ENCODE data around the gene LY6G6C. TPM values are rescaled to one million over a fixed set of nuclear protein-coding genes. Genes with fewer than 3 reads are reported as not detected.

The LY6G6C gene, protein sequence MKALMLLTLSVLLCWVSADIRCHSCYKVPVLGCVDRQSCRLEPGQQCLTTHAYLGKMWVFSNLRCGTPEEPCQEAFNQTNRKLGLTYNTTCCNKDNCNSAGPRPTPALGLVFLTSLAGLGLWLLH
- 1 to 10 TPM in 1 of 10 donors, under 1 TPM in 8, not detected in 1; 0.19 to 1.0 (median 0.38) TPM for polyA plus RNA-seq (ENCODE audit: insufficient read length in 10 of 10)
- long read RNA-seq, donor 1: 0 reads
- long read RNA-seq, donor 2: 0 reads
- long read RNA-seq, donor 3: 0 reads
- long read RNA-seq, donor 4: 0 reads
- long read RNA-seq, donor 5: 0 reads
- long read RNA-seq, donor 6: 0 reads
- long read RNA-seq, donor 7: 0 reads
- long read RNA-seq, donor 8: 0 reads
- long read RNA-seq, donor 9: 0 reads

DNA sequence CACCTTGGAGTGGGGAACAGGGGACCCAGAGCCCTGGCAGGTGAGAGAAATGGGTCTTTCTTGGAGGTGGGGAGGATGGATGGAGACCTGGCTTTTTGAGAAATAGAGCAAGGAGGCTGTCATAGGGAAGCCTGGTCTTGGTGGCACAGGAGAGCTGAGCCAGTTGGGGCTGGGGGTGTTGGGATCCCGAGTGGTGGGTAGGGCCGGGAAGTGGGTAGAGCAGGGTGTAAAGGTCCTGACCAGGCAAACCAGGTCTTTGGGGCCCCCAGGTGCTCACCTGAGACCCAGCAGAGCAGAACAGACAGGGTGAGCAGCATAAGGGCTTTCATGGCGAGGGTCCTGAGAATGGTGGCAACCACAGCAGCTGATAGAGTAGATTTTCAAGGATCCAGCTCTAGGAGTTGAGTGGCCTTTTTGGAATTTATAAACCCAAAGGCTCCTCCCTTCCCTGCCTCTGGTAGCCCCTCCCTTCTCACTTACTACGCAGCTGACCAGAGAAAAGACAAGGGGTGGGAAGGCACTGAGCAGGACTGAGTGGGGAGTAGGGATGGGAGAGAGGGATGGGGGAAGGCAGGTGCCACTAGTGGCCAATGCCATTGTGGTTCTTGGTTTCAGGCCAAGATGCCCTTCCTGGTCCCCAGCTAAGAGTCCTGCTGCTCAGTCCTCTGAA, at the start of gene LY6G6C:
Gene LY6G6C, minus strand, starts transcription at position 396 of the 670 bp plus-strand sequence. Its CDS starts 67 bp downstream, at position 329.
- DNase-seq: no peak

DNA sequence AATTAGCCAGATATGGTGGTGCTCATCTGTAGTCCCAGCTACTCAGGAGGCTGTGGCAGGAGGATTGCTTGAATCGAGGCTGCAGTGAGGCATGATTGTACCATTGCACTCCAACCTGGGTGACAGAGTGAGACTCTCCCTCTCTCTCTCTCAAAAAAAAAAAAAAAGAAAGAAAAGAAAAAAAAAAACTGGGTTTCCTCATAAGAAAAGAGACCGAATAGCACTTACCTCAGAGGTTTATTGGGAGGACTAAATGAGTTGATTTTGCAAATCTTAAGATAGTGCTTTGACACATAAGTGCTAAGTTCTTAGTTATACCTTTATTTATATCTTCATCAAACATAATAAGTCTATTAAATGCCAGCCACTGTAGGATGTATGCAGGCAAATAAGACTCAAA, 49.3 kb upstream of the LY6G6C start:
- DNase-seq: no peak

DNA sequence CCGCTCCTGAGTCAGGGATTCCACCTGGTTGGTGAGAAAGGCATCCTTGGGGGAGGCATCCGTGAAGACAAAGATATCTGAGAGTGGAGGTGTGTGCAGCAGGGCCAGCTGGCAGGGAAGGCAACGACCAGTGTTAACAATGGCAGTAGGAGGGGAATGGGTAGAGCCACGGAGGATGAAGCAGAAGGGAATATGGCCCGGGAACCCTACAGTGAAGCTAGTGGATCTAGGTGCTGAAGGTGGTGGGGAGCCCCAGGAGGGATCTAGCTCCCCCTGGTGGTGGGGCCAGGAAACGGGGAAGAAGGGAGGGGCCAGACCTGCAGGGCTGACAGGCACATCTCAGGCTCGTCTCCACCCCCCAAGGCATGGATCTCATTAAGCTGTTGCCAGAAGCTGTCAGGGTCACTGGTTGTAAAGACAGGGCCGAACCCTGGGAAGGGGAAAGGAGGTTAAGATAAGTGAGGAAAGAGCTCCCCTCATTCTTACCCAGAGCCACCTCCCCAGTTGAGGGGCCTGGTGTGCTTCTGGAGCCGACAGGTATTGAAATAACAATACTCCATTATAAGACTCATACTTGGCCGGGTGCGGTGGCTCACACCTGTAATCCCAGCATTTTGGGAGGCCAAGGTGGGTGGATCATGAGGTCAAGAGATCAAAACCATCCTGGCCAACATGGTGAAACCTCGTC, 48.3 kb upstream of the LY6G6C start:
- peak in 2 of 3 donors; percentile 23 to 45 for DNase-seq

DNA sequence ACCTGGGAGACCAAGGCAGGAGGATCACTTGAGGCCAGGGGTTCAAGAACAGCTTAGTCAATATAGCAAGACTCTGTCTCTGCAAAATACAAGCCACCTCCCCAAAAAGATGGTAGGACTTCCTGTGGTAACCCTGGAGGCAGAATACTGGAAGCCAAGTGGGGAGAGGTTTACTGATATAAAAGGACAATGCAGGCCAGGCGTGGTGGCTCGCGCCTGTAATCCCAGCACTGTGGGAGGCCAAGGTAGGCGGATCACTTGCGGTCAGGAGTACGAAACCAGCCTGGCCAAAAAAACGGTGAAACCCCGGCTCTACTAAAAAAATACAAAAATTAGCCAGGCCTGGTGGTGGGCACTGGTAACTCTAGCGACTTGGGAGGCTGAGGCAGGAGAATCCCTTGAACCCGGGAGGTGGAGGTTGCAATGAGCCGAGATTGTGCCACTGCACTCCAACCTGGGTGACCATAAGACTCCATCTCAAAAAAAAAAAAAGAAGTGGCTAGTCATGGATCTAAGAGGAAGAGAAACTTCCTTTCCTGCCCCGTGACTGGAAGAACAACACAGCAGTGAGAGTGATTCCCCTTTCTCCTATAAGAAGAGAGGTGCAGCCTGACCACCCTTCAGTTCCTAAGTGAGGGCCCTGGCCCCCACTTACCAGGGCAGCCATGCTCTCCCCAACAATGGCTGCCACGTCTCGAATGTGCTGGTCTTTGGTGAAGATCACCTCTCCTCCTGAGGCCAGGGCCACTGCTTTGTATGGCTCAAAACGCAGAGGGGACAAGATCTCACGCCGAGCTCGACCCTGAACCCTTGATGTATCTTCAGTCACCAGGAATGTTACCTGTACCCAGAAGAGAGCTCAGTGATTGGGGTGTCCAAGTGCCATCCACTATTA, 47.1 kb upstream of the LY6G6C start:
- no peak for DNase-seq

GRCh38 chr6:31767096-31767645, 45.6 kb upstream of the LY6G6C start:
- DNase-seq: no peak

GRCh38 chr6:31765910-31766794, 44.6 kb upstream of the LY6G6C start:
- peak in 1 of 3 donors; percentile 34 for DNase-seq

DNA sequence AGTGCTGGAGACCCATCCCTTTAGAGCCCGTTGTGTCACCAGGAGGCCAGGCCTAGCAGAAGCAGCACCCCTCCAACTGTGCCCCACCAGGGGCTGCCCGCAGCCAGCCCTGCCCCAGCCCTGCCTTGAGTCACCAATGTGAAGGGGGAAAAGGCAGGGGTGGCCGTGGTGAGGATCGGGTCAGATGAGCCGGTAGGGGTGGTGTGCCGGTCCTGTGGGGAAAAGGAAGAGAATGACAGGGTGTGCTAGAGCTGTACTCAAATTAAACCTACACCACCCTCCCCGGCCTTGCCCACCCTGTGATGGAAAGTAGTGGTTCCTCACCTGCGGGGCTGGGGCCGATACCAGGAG, 44.0 kb upstream of the LY6G6C start:
- DNase-seq: no peak

DNA sequence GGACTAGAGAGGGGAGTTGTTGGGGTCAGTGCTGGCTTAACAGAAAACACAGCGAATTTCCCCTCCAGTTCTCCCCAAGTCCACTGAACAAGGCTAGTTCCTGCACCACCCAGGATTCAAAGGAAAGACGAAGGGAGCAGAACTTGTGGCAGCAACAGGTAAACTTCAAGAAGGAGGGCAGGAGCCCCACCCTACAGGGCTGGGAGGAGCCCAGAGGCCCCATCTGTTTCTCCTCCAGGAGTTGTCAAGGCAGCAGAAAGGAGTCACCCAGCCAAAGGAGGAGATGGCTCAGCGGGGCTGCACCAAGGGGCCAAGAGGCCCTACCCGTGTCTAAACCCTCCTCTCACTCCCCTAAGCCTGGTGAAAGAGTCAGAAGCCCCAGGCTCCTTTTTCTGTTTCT, 42.7 kb upstream of the LY6G6C start:
- DNase-seq: no peak

- DNase-seq: peak in 2 of 3 donors; percentile 26 to 48
Observed at GRCh38 chr6:31763619-31763940, 42.0 kb upstream of the LY6G6C start.

DNA sequence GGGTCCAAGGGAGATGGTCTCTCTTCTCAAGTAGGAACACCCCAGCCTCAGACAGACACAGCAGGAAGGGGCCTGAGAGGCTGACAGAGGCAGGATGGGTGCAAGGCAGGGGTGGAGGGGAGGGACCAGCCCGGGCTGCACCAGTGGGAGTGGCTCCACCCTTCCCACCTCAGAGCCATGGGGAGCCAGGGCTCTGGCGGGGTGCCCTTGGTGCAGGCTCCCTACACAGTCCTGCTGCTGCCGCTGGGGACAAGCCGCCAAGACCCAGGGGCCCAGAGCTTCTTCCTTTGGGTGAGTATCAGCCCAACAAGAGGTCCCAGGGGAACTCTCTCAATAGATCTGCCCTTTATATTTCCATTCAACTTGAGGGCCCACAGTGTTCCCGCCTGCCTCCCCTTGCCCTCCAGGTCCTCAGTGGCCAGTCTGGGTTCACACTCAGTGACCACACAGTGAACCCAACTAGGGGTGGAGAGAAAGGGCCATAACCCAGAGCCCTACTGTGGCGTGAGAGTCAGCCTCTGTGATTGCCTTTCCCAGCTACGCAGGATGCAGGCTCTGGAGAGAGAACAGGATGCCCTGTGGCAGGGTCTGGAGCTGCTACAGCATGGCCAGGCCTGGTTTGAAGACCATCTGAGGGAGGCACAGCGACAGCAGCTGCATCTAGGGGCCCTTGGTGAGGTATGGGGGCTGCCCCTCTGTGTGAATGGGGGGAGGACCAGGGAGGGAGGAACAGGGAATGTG, 41.5 kb upstream of the LY6G6C start:
- no peak for DNase-seq

DNA sequence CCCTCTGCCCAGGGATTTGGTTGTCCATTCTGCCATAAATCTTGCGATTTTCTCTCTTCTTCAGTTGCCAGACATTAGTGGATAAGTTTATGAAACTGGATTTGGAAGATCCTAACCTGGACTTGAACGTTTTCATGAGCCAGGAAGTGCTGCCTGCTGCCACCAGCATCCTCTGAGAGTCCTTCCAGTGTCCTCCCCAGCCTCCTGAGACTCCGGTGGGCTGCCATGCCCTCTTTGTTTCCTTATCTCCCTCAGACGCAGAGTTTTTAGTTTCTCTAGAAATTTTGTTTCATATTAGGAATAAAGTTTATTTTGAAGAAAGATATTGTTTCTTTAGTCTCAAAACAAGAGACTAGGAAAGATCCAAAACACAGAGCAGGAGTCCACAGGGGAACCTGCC, 40.8 kb upstream of the LY6G6C start, which contains the start of gene SAPCD1:
Gene SAPCD1, plus strand, starts transcription at position 301 of the 400 bp plus-strand sequence. CDS start 399 bp downstream, outside the sequence.
- no peak for DNase-seq

DNA sequence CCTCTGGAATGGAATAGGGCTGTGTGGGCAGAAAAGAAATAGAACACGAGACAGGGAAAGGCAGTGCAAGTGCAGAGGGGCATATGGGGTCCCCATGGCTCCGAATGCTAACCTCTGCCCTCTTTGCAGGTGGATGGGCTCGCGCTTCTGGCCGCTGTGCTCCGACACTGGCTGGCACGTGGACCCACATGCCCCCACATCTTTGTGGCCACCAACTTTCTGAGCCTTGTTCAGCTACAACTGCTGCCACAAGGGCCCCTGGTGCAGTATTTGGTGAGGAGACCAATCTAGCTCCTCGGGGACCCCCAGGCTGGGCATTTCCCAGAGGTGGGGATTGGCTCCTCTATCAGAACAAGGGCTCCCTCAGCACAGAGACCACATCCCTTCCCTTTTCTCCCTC, 39.8 kb upstream of the LY6G6C start:
- DNase-seq: no peak

GRCh38 chr6:31760790-31761189, 39.2 kb upstream of the LY6G6C start:
- DNase-seq: no peak

GRCh38 chr6:31758281-31758680, 36.7 kb upstream of the LY6G6C start:
- no peak for DNase-seq

GRCh38 chr6:31752739-31753319, 31.3 kb upstream of the LY6G6C start:
- DNase-seq: no peak

DNA sequence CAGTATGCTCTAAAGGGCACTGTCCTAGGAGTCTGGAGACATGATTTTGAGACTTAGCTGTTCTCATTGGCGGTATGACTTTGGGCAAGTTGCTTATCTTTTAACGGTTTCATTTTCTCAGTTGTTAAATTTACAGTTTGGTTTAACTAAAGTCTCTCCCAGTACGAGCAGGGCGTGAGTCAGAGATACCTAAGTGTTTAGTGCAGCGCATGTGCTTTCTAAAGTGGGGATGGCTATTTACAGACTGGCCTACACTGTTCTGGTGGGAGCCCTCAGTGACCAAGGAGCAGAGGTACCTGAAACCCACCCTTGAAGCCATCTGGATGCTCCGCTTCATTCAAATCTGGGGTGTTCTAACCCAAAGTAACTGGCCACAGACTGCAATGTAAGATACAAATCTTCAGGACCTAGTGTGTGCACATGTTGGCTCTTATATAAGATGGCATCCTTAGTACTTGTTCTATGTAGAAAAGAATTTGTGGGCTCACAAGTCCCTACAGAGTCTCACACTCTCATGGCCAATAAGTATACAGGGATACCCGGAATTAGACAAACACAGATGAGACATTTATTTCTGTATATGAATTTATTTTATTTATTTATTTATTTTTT, 29.0 kb upstream of the LY6G6C start:
- no peak for DNase-seq

- DNase-seq: no peak
Observed at GRCh38 chr6:31749301-31750036, 27.9 kb upstream of the LY6G6C start.

DNA sequence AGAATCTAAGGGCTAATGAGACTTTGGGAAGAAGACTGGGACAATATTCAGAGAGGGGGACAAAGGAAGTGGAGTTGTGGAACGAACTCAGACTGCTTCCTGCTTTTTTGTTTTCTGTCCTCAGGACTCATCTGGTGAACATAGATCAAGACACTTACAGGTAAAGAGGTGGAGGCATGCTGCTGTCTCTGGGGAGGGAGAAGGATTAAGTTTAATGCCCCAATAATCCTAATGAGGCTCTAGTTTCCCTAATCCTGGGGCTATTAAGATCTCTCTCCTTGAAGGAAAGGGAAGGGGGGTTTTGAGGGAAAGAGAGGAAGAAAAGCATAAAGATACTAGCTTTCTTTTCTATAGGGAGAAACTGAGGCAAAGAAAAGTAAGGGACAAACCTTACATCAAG, 22.9 kb upstream of the LY6G6C start:
- DNase-seq: no peak

Measured in muscle of back (tissue), 13 donors.